Measurements from ENCODE around the gene PAX3. TPM values are rescaled to one million over a fixed set of nuclear protein-coding genes. Genes with fewer than 3 reads are reported as not detected.

Gene PAX3
- total RNA-seq, 4 donors from 2014 or later: 2.7 to 7.0 (median 5.2) TPM

DNA sequence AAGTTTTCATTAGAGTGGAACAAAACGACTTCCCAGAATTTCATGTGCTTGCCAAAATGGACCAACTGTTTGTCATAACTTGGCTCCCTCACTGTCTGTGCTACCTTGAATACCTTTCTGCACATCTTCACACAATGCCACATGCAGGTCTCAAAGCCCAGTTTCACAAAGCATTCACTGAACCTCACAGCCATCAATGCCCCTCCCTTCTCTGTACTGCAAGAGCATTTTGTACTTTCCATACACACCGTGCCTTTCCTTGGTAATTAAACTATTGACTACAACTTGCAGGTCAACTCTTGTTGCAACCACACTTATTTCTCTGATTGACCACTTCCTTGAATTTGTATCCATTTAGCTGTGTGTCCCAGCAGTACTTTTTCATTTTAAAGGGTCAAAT, 50.5 kb downstream of the PAX3 start:
- TF ChIP-seq, protein P1, sequence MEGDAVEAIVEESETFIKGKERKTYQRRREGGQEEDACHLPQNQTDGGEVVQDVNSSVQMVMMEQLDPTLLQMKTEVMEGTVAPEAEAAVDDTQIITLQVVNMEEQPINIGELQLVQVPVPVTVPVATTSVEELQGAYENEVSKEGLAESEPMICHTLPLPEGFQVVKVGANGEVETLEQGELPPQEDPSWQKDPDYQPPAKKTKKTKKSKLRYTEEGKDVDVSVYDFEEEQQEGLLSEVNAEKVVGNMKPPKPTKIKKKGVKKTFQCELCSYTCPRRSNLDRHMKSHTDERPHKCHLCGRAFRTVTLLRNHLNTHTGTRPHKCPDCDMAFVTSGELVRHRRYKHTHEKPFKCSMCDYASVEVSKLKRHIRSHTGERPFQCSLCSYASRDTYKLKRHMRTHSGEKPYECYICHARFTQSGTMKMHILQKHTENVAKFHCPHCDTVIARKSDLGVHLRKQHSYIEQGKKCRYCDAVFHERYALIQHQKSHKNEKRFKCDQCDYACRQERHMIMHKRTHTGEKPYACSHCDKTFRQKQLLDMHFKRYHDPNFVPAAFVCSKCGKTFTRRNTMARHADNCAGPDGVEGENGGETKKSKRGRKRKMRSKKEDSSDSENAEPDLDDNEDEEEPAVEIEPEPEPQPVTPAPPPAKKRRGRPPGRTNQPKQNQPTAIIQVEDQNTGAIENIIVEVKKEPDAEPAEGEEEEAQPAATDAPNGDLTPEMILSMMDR (IDR thresholded peaks at IDR 0.05): no peak
- TF ChIP-seq POLR2A (IDR thresholded peaks at IDR 0.05): no peak
- intact Hi-C loops (cut with DNase I; ENCODE audit: low total_unique reads): no loop called here
- 57 to 60% methylated on average over 2 of the region's 2 CpGs for WGBS, 2 donors
- no peak for DNase-seq (ENCODE audit: low spot score in 2 of 2)
- H3K4me3 ChIP-seq (ENCODE audit: low read depth, poor library complexity, severe bottlenecking): no peak overlapping the region

DNA sequence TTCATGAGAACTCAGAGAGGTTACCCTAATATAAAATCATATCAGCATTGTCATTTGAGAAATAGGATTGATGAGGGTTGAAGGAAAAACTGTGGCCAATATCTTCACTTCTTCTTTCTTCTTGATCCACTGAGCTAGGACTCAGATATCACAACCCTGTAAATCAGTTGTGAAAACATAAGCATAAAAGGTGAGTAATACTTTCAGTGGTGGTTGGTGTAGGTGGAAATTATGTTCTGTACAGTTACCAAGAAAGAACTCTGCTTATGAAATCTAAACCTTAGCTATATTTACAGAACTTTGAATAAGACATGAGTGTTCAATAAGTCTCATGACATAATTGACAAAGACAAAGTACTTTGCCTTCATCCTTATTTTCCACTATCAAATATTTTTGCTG, 56.3 kb downstream of the PAX3 start:
- DNase-seq (ENCODE audit: low spot score in 2 of 2): no peak
- no peak overlapping the region for H3K4me3 ChIP-seq (ENCODE audit: low read depth, poor library complexity, severe bottlenecking)
- no peak for TF ChIP-seq POLR2A (IDR thresholded peaks at IDR 0.05)
- TF ChIP-seq, protein P1 (IDR thresholded peaks at IDR 0.05): no peak
- intact Hi-C loops (cut with DNase I; ENCODE audit: low total_unique reads): no loop called here

DNA sequence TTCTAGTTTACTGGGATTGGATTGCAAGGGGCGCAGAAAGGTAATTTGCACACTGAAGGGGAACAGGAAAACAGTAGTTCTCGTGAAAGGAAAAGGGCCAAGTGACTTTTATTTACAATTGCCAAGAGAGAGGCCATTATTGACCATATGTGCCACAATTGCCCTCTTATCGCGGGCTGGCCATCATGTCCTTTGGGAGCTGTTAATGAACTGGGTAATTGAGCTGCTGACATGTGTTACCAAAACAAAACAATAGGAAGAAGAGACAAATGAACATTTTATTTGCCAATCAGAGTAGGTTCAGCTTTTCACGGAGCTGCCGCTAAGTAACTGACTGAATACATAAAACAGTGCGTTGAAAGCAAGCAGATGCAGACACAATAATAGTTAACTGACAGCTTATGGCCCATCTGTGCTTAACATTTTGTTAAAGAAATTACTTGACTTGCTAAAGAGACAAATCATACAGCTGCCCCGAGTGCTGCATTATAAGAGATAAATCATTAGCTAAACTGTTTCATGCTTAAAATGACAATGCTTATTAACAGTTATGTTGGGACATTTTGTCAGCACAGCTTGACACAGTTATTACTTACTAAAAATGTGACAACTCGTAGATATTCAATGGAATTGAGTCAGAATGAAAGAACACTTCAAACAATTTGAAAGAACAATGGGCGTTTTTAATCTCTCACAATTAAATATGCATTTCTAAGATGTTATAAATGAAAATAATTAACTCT, 57.5 kb downstream of the PAX3 start:
- H3K4me3 ChIP-seq (ENCODE audit: low read depth, poor library complexity, severe bottlenecking): no peak overlapping the region
- WGBS, 2 donors: 15 to 20% methylated on average over 10 of the region's 10 CpGs

DNA sequence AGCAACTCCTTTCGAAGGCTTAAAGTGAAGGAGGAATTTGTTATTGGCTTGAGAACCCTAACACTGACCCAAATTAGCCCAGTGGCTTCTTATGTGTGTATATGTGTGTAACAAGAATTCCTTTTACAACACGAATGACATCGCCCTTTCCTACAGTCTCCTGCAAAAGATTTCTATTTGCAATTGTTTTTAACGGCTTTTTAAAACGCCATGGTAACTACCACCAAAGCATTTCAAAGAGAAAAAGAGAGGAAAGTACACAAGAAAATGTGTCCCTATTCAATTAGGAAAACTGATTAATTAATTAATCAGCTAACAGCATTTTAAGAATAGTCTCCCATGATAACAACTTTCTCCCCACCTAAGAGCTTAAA, 58.1 kb downstream of the PAX3 start:
- DNase-seq (ENCODE audit: low spot score in 2 of 2): no peak
- 24 to 33% methylated on average over 5 of the region's 5 CpGs for WGBS, 2 donors
- intact Hi-C loops (cut with DNase I; ENCODE audit: low total_unique reads): no loop called here
- no peak for TF ChIP-seq POLR2A (IDR thresholded peaks at IDR 0.05)
- TF ChIP-seq, protein P1 (IDR thresholded peaks at IDR 0.05): no peak
- no peak overlapping the region for H3K4me3 ChIP-seq (ENCODE audit: low read depth, poor library complexity, severe bottlenecking)

More for the DNA sequence above, 57.5 kb downstream of the PAX3 start:
- DNase-seq (ENCODE audit: low spot score in 2 of 2): no peak
- TF ChIP-seq, protein P1 (IDR thresholded peaks at IDR 0.05): no peak
- no peak for TF ChIP-seq POLR2A (IDR thresholded peaks at IDR 0.05)
- intact Hi-C loops (cut with DNase I; ENCODE audit: low total_unique reads): no loop called here

DNA sequence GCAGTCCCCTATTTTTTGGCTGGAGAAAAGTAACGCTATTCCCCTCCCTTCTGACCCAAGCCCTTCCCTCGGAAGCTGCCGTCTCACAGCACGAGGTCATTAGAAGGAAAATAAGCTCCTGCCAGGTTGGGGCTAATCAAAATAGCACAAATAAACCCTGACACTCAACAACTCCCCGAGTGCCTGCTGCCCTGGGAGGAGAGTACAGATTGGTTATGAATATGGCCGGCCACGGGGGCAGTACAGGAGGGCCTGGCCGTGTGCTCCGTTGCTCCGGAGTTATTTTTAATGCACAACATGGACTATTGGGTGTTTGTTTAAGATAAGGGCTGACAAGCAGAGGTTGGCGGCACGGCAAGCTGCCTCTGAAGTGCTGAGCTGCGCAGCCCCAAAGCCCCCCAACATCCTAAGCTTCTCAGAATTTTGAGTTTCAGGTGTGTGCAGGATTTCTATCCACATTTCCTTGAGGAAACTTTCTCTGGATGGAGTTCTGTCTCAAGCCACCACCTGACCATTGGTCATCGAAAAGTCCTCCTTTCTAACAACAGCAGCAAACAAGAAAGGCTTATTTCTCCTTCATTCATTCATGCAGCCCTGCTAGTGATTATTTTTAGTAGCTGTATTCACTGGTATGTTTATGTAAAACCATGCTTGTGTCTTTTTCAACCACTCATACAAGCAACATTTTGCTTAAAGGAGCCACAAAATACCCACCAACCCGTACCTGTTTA, 58.7 kb downstream of the PAX3 start:
- intact Hi-C loops (cut with DNase I; ENCODE audit: low total_unique reads): no loop called here

More for the DNA sequence above, 58.7 kb downstream of the PAX3 start:
- no peak overlapping the region for H3K4me3 ChIP-seq (ENCODE audit: low read depth, poor library complexity, severe bottlenecking)
- DNase-seq (ENCODE audit: low spot score in 2 of 2): no peak
- 18% methylated on average over 15 of the region's 15 CpGs for WGBS, 2 donors
- TF ChIP-seq, protein P1 (IDR thresholded peaks at IDR 0.05): no peak
- no peak for TF ChIP-seq POLR2A (IDR thresholded peaks at IDR 0.05)

Measured in lower leg skin (tissue), 4 donors.